IMR-90 (cell line): ENCODE measurements around the gene MTX3. TPM values are rescaled to one million over a fixed set of nuclear protein-coding genes. Genes with fewer than 3 reads are reported as not detected.

Experiments
- ATAC-seq: fragments of 200-7000 bp; cut with Tn5 transposase; 2 replicates; pipeline ENCODE4 v1.9.1; 2020; ENCODE audit warnings: low read depth, mild to moderate bottlenecking, moderate library complexity
- BruUV-seq: library from RNA; stranded (reverse); fragments of 400-500 nt; replicated peaks from 2 replicates; lab custom pipeline; 2021; lab: Mats Ljungman, UMichigan
- CTCF ChIA-PET: fragments of 300-600 bp; formaldehyde crosslinking; extraction: SDS; loops from one replicate; lab custom pipeline; 2021; ENCODE audit warnings: antibody characterized with exemption; lab: Yijun Ruan, JAX
- POLR2A ChIA-PET: fragments of 300-600 bp; sonication (Branson Sonifier 250); formaldehyde crosslinking; loops from one replicate; lab custom pipeline; 2022; ENCODE audit warnings: antibody characterized with exemption; ENCODE audit not compliant: unreplicated experiment; lab: Charles Lee
- DNase-seq: peaks from one replicate; pipeline ENCODE4 v3.0.0; 2013
- H2AFZ ChIP-seq: replicated peaks from 2 replicates; pipeline ENCODE3; 2013; ENCODE audit warnings: low read length, mild to moderate bottlenecking; ENCODE audit not compliant: poor library complexity
- H2AK5ac ChIP-seq: 2 replicates; pipeline ENCODE4 v1.6.1; 2013; ENCODE audit warnings: low read depth, low read length, inconsistent platforms
- H2AK9ac ChIP-seq: replicated peaks from 2 replicates; pipeline ENCODE3; 2013; ENCODE audit warnings: mild to moderate bottlenecking, low read depth, low read length, moderate library complexity; ENCODE audit not compliant: poor library complexity
- H2BK120ac ChIP-seq: 2 replicates; pipeline ENCODE4 v1.6.1; 2013; ENCODE audit warnings: low read depth, low read length, inconsistent platforms
- H2BK15ac ChIP-seq: 3 replicates; pipeline ENCODE4 v1.6.1; 2013; ENCODE audit warnings: low read depth, low read length, inconsistent platforms
- H2BK20ac ChIP-seq: 2 replicates; pipeline ENCODE4 v1.6.1; 2013; ENCODE audit warnings: low read depth, mild to moderate bottlenecking, inconsistent platforms, low read length, moderate library complexity
- H2BK5ac ChIP-seq: 2 replicates; pipeline ENCODE4 v1.6.1; 2013; ENCODE audit warnings: mild to moderate bottlenecking, low read depth, low read length, inconsistent platforms; ENCODE audit not compliant: poor library complexity, severe bottlenecking
- H3K14ac ChIP-seq: replicated peaks from 2 replicates; pipeline ENCODE4 v1.6.1; 2013; ENCODE audit warnings: low read depth, low read length, inconsistent platforms
- H3K18ac ChIP-seq: 2 replicates; pipeline ENCODE4 v1.6.1; 2013; ENCODE audit warnings: low read depth, low read length, control low read depth
- H3K23ac ChIP-seq: 2 replicates; pipeline ENCODE4 v1.6.1; 2013; ENCODE audit warnings: low read depth, low read length, inconsistent platforms
- H3K27ac ChIP-seq: 2 replicates; pipeline ENCODE4 v1.5.1; 2013; ENCODE audit warnings: mild to moderate bottlenecking, control low read depth, low read length; ENCODE audit not compliant: insufficient read depth
- H3K27me3 ChIP-seq: 2 replicates; pipeline ENCODE4 v1.6.1; 2013; ENCODE audit warnings: low read length; ENCODE audit not compliant: control insufficient read depth, insufficient read depth
- H3K36me3 ChIP-seq: 2 replicates; pipeline ENCODE4 v1.6.1; 2013; ENCODE audit warnings: low read length, mixed read lengths; ENCODE audit not compliant: control insufficient read depth, insufficient read depth
- H3K4ac ChIP-seq: 2 replicates; pipeline ENCODE4 v1.6.1; 2013; ENCODE audit warnings: low read depth, low read length, inconsistent platforms
- H3K4me1 ChIP-seq: 2 replicates; pipeline ENCODE4 v1.6.1; 2013; ENCODE audit warnings: low read length, mixed read lengths; ENCODE audit not compliant: control insufficient read depth, insufficient read depth
- H3K4me2 ChIP-seq: 2 replicates; pipeline ENCODE4 v1.6.1; 2013; ENCODE audit warnings: low read depth, mild to moderate bottlenecking, control low read depth, low read length, moderate library complexity
- H3K4me3 ChIP-seq: 2 replicates; pipeline ENCODE4 v1.5.1; 2013; ENCODE audit warnings: low read depth, mild to moderate bottlenecking, control low read depth, low read length, moderate library complexity; ENCODE audit not compliant: insufficient read depth
- H3K56ac ChIP-seq: 2 replicates; pipeline ENCODE4 v1.6.1; 2013; ENCODE audit warnings: low read length, inconsistent platforms; ENCODE audit not compliant: insufficient read depth; ENCODE audit errors: extremely low read depth
- H3K79me1 ChIP-seq, 2 experiments: 2 replicates each; pipeline ENCODE4 v1.6.1; 2013; ENCODE audit warnings: low read length in 2 of 2, inconsistent platforms in 1 of 2, low read depth in 1 of 2
- H3K9ac ChIP-seq: 2 replicates; pipeline ENCODE4 v1.6.1; 2013; ENCODE audit warnings: low read depth, low read length, control low read depth
- H3K9me1 ChIP-seq: 2 replicates; pipeline ENCODE4 v1.6.1; 2013; ENCODE audit warnings: low read length, inconsistent platforms; ENCODE audit not compliant: insufficient read depth
- H3K9me3 ChIP-seq: 2 replicates; pipeline ENCODE4 v1.6.1; 2013; ENCODE audit warnings: low read length; ENCODE audit not compliant: control insufficient read depth, insufficient read depth
- H4K20me1 ChIP-seq: 2 replicates; pipeline ENCODE4 v1.6.1; 2013; ENCODE audit warnings: low read length, inconsistent platforms; ENCODE audit not compliant: insufficient read depth
- H4K5ac ChIP-seq: 2 replicates; pipeline ENCODE4 v1.6.1; 2013; ENCODE audit warnings: mild to moderate bottlenecking, low read depth, low read length, control low read depth
- H4K8ac ChIP-seq, 2 experiments: 2 replicates each; pipeline ENCODE4 v1.6.1; 2013; ENCODE audit warnings: low read depth in 2 of 2, low read length in 2 of 2, control low read depth in 1 of 2, inconsistent platforms in 1 of 2
- H4K91ac ChIP-seq: 2 replicates; pipeline ENCODE4 v1.6.1; 2013; ENCODE audit warnings: low read depth, low read length, inconsistent platforms; ENCODE audit not compliant: insufficient read depth
- BHLHE40 ChIP-seq: fragments of 150-350 bp; IDR thresholded peaks from 2 replicates; pipeline ENCODE4 v1.6.1; 2016; ENCODE audit warnings: mild to moderate bottlenecking, low read depth, low read length
- CEBPB ChIP-seq: IDR thresholded peaks from 2 replicates; pipeline ENCODE4 v1.6.1; 2012; ENCODE audit warnings: low read depth, low read length, improper control_type of control experiment
- CHD1 ChIP-seq: IDR thresholded peaks from 2 replicates; pipeline ENCODE4 v1.6.1; 2012; ENCODE audit warnings: low read depth, low read length, improper control_type of control experiment
- MAFK ChIP-seq: IDR thresholded peaks from 2 replicates; pipeline ENCODE4 v1.6.1; 2012; ENCODE audit warnings: low read depth, low read length, improper control_type of control experiment
- MAZ ChIP-seq: IDR thresholded peaks from 2 replicates; pipeline ENCODE4 v1.6.1; 2012; ENCODE audit warnings: low read depth, mild to moderate bottlenecking, low read length, improper control_type of control experiment, moderate library complexity, borderline replicate concordance
- MXI1 ChIP-seq: IDR thresholded peaks from 2 replicates; pipeline ENCODE4 v1.6.1; 2012; ENCODE audit warnings: low read depth, mild to moderate bottlenecking, low read length, moderate library complexity, borderline replicate concordance
- NFE2L2 ChIP-seq: fragments of 150-350 bp; IDR thresholded peaks from 2 replicates; pipeline ENCODE4 v1.6.1; 2016; ENCODE audit warnings: low read depth, mild to moderate bottlenecking, low read length
- POLR2A ChIP-seq: IDR thresholded peaks from 2 replicates; pipeline ENCODE4 v1.6.1; 2012; ENCODE audit warnings: mild to moderate bottlenecking, low read depth, low read length
- RAD21 ChIP-seq: IDR thresholded peaks from 2 replicates; pipeline ENCODE4 v1.6.1; 2012; ENCODE audit warnings: low read length, improper control_type of control experiment
- RCOR1 ChIP-seq: IDR thresholded peaks from 2 replicates; pipeline ENCODE4 v1.6.1; 2012; ENCODE audit warnings: mild to moderate bottlenecking, low read length, improper control_type of control experiment; ENCODE audit not compliant: insufficient replicate concordance
- RFX5 ChIP-seq: IDR thresholded peaks from 2 replicates; pipeline ENCODE4 v1.8.0; 2012; ENCODE audit warnings: low read depth, mild to moderate bottlenecking, low read length, moderate library complexity
- SMC3 ChIP-seq: fragments of 150-350 bp; IDR thresholded peaks from 2 replicates; pipeline ENCODE4 v1.6.1; 2016; ENCODE audit warnings: low read depth, mild to moderate bottlenecking, antibody characterized with exemption, low read length, moderate library complexity
- WGBS, 2 experiments: methylation state at CpG; one replicate each; pipeline versions ENCODE4 v1.1.5 to v1.1.7; 2013; ENCODE audit warnings: missing lambda C conversion rate in 2 of 2; ENCODE audit not compliant: insufficient read length in 1 of 2; ENCODE audit errors: extremely low coverage in 2 of 2; 5-methylcytosine and 5-hydroxymethylcytosine counted together
- dilution Hi-C: fragments of 300-500 bp; cut with HindIII; formaldehyde crosslinking; loops from one replicate; pipeline ENCODE4 v1.14.3; 2018; ENCODE audit warnings: low sequenced_read_pairs; ENCODE audit not compliant: unreplicated experiment
- in situ Hi-C: fragments of 300-500 bp; cut with MboI; formaldehyde crosslinking; loops from 3 replicates; pipeline ENCODE4 v1.14.3; 2019; ENCODE audit warnings: low sequenced_read_pairs, inconsistent platforms, mixed read lengths
- intact Hi-C: fragments of 100-400 bp; cut with micrococcal nuclease; formaldehyde crosslinking; loops from 2 replicates; pipeline ENCODE4 v1.10.0; 2022
- polyA plus RNA-seq, 3 experiments: library from polyadenylated mRNA; depleted of rRNA; stranded (reverse); fragments of >200 nt; gene quantifications; 2 replicates each; pipeline ENCODE4 v1.2.3, GENCODE V29; 2012; ENCODE audit warnings: low replicate concordance in 1 of 3
- total RNA-seq: library from RNA; depleted of rRNA; stranded (reverse); fragments of >200 nt; gene quantifications from 2 replicates; pipeline ENCODE4 v1.2.3, GENCODE V29; 2012
- TF ChIP-seq, protein P1 (sequence below): fragments of 150-350 bp; IDR thresholded peaks from 2 replicates; pipeline ENCODE4 v1.6.1; 2017; ENCODE audit warnings: mild to moderate bottlenecking, antibody characterized with exemption, low read length, low read depth
- TF ChIP-seq, protein P2 (sequence below): fragments of 150-350 bp; IDR thresholded peaks from 2 replicates; pipeline ENCODE4 v1.6.1; 2016; ENCODE audit warnings: low read depth, mild to moderate bottlenecking, low read length, moderate library complexity, borderline replicate concordance
- TF ChIP-seq, protein P3 (sequence below): conservative IDR thresholded peaks from 2 replicates; pipeline ENCODE4 v1.5.1; 2012; ENCODE audit warnings: mild to moderate bottlenecking, low read depth, low read length, improper control_type of control experiment

Gene MTX3
- total and polyA plus RNA-seq, 2 of the 4 experiments (the other 2 are of a cell fraction) = 6.6 to 12.7 TPM

DNA sequence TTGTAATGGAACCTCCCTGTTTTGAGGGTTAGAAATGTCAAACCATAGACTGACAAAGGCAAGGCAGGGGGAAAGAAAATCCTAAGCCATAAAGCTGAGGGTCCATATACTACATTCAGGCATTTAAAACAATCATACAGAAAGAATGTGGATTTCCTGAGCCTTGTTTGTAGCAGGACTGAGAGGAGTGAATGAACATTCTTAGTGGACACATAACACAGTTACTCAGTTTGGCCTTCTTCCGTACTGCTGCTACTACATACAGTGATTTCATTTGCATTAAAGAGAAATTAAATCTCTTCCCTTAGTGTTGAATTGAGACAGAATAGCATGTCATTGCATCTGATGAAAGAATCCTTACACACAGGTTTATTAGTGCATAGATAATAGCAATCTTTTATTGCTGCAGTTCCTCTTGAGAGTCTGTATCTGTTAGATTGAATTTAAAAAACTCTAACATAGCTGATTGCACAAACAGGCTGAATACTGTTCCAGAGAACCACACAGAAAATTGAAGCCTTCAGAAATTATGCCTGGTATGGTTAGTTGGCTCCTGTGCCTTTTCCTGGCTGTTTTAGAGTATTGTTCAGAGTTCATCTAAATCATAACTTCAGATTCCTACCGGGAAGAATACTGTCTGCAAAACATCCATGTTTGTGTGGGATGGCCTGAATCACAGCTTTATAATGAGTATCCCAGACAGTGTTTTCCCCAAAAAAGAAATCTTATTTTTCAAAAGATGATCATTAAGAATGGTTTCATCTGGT is 2.0 kb upstream of the MTX3 start:
- H3K18ac ChIP-seq = no peak overlapping the region; the same call in 1 of the 2 replicates
- H3K9me3 ChIP-seq = no peaks in the 10 kb centered on the region
- no peak overlapping the region for H3K14ac ChIP-seq
- peaks cover 3% of the 10 kb centered on the region; the same call in 1 of the 2 replicates for H3K9me1 ChIP-seq
- no TSS peak for BruUV-seq
- no peak overlapping the region for H4K91ac ChIP-seq
- H4K20me1 ChIP-seq = no peaks in the 10 kb centered on the region
- H3K36me3 ChIP-seq = peaks cover 3% of the 10 kb centered on the region
- WGBS, 2 experiments = no CpG with 5 or more reads among the region's 2 CpGs
- ChIA-PET CTCF (interaction anchor here (0.6 kb wide), 1 partner anchor 787 kb away, joined by 3 read pairs; no protein-coding TSS in a partner anchor), POLR2A (no interaction called here)
- no peak overlapping the region for H2AK5ac ChIP-seq
- no peaks in the 10 kb centered on the region for H3K27me3 ChIP-seq
- dilution Hi-C loops = no loop called here
- no peak overlapping the region for H2AFZ ChIP-seq
- H2BK5ac ChIP-seq = peak overlapping the region; percentile 62
- H3K4ac ChIP-seq = no peak overlapping the region
- H3K56ac ChIP-seq = no peak overlapping the region
- no peak overlapping the region for H2BK120ac ChIP-seq
- intact Hi-C loops = no loop called here
- H3K4me1 ChIP-seq = peaks cover 4% of the 10 kb centered on the region
- no peak overlapping the region for H2AK9ac ChIP-seq
- peaks cover 15 to 21% of the 10 kb centered on the region in 2 experiments for H3K79me1 ChIP-seq
- no peak overlapping the region for H4K5ac ChIP-seq
- ATAC-seq (peak; percentile 21; the same call in 1 of the 2 replicates), DNase-seq (peak; percentile 55)
- H4K8ac ChIP-seq = peak overlapping the region in 1 of 2 experiments; percentile 52; a peak in 2 of 4 replicates
- in situ Hi-C loops = no loop called here
- no peak overlapping the region for H3K27ac ChIP-seq
- H2BK15ac ChIP-seq = no peak overlapping the region
- no peak overlapping the region for H2BK20ac ChIP-seq
- H3K9ac ChIP-seq = no peak overlapping the region
- H3K4me3 ChIP-seq = no peak overlapping the region
- no peak overlapping the region for H3K23ac ChIP-seq
- H3K4me2 ChIP-seq = peak overlapping the region; percentile 61; the same call in 1 of the 2 replicates
- no peak for TF ChIP-seq MAZ
- TF ChIP-seq, protein P1, sequence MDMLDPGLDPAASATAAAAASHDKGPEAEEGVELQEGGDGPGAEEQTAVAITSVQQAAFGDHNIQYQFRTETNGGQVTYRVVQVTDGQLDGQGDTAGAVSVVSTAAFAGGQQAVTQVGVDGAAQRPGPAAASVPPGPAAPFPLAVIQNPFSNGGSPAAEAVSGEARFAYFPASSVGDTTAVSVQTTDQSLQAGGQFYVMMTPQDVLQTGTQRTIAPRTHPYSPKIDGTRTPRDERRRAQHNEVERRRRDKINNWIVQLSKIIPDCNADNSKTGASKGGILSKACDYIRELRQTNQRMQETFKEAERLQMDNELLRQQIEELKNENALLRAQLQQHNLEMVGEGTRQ = no peak
- TF ChIP-seq, protein P2, sequence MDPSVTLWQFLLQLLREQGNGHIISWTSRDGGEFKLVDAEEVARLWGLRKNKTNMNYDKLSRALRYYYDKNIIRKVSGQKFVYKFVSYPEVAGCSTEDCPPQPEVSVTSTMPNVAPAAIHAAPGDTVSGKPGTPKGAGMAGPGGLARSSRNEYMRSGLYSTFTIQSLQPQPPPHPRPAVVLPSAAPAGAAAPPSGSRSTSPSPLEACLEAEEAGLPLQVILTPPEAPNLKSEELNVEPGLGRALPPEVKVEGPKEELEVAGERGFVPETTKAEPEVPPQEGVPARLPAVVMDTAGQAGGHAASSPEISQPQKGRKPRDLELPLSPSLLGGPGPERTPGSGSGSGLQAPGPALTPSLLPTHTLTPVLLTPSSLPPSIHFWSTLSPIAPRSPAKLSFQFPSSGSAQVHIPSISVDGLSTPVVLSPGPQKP = no peak
- no peak for TF ChIP-seq POLR2A
- TF ChIP-seq MXI1 = no peak
- no peak for TF ChIP-seq CEBPB
- no peak for TF ChIP-seq NFE2L2
- no peak for TF ChIP-seq MAFK
- TF ChIP-seq, protein P3, sequence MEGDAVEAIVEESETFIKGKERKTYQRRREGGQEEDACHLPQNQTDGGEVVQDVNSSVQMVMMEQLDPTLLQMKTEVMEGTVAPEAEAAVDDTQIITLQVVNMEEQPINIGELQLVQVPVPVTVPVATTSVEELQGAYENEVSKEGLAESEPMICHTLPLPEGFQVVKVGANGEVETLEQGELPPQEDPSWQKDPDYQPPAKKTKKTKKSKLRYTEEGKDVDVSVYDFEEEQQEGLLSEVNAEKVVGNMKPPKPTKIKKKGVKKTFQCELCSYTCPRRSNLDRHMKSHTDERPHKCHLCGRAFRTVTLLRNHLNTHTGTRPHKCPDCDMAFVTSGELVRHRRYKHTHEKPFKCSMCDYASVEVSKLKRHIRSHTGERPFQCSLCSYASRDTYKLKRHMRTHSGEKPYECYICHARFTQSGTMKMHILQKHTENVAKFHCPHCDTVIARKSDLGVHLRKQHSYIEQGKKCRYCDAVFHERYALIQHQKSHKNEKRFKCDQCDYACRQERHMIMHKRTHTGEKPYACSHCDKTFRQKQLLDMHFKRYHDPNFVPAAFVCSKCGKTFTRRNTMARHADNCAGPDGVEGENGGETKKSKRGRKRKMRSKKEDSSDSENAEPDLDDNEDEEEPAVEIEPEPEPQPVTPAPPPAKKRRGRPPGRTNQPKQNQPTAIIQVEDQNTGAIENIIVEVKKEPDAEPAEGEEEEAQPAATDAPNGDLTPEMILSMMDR = no peak
- TF ChIP-seq BHLHE40 = no peak
- no peak for TF ChIP-seq RAD21
- TF ChIP-seq RFX5 = no peak
- no peak for TF ChIP-seq RCOR1
- TF ChIP-seq CHD1 = no peak
- no peak for TF ChIP-seq SMC3
